ENCODE results near the gene LRMDA. TPM values are rescaled to one million over a fixed set of nuclear protein-coding genes. Genes with fewer than 3 reads are reported as not detected.

Gene LRMDA
- total and polyA plus RNA-seq, 4 experiments from 2014 or later = not detected

- Mint-ChIP-seq H3K27me3 (peaks cover 2 to 5% of the 10 kb centered on the region in 2 donors), H3K27ac (no peak overlapping the region), H3K36me3 (no peaks in the 10 kb centered on the region), H3K4me1 (no peaks in the 10 kb centered on the region), H3K9me3 (peaks cover 0 to 4% (median 2%) of the 10 kb centered on the region in 8 donors), H3K4me3 (no peak overlapping the region)
- ChIA-PET CTCF (ENCODE audit: partially characterized antibody) (no interaction called here), POLR2A (ENCODE audit: partially characterized antibody) (no interaction called here)
- Histone ChIP-seq H3K36me3 (ENCODE audit: insufficient read depth, low read length) (no peaks in the 10 kb centered on the region), H3K4me1 (ENCODE audit: insufficient read depth, low read length) (no peaks in the 10 kb centered on the region), H3K27me3 (ENCODE audit: insufficient read depth, low read length) (no peaks in the 10 kb centered on the region), H3K4me3 (ENCODE audit: low read length in 2 of 2) (no peak overlapping the region), H3K27ac (ENCODE audit: low read depth, low read length) (no peak overlapping the region), H3K9me3 (ENCODE audit: control insufficient read depth in 1 of 2, low read length in 2 of 2) (no peaks in the 10 kb centered on the region)
- intact Hi-C loops (cut with micrococcal nuclease) = loop anchor here (5.0 kb wide), 1 partner anchor 636 kb away; the partner anchor contains the start of gene ZNF503
- no peak for DNase-seq
Measured at GRCh38 chr10:76038696-76039095, 607.3 kb downstream of the LRMDA start.

- Histone ChIP-seq H3K4me3 (ENCODE audit: low read length in 2 of 2) (no peak overlapping the region), H3K27ac (ENCODE audit: low read depth, low read length) (no peak overlapping the region), H3K27me3 (ENCODE audit: insufficient read depth, low read length) (no peaks in the 10 kb centered on the region), H3K36me3 (ENCODE audit: insufficient read depth, low read length) (no peaks in the 10 kb centered on the region), H3K9me3 (ENCODE audit: control insufficient read depth in 1 of 2, low read length in 2 of 2) (no peaks in the 10 kb centered on the region), H3K4me1 (ENCODE audit: insufficient read depth, low read length) (no peaks in the 10 kb centered on the region)
- peaks cover 0 to 4% (median 2%) of the 10 kb centered on the region in 8 donors for H3K9me3 Mint-ChIP-seq
- H3K4me1 Mint-ChIP-seq = no peaks in the 10 kb centered on the region
- no peak for DNase-seq
- no peak overlapping the region for H3K4me3 Mint-ChIP-seq
- H3K27me3 Mint-ChIP-seq = peaks cover 1 to 2% of the 10 kb centered on the region in 2 donors
- POLR2A ChIA-PET (ENCODE audit: partially characterized antibody) = no interaction called here
- H3K27ac Mint-ChIP-seq = no peak overlapping the region
- CTCF ChIA-PET (ENCODE audit: partially characterized antibody) = no interaction called here
- intact Hi-C loops (cut with micrococcal nuclease) = no loop called here
- H3K36me3 Mint-ChIP-seq = no peaks in the 10 kb centered on the region
Measured at GRCh38 chr10:76040107-76040829, 608.8 kb downstream of the LRMDA start.

- no peak for DNase-seq
- H3K27ac ChIP-seq (ENCODE audit: low read depth, low read length) = no peak overlapping the region
- Mint-ChIP-seq H3K9me3 (peaks cover 0 to 4% (median 2%) of the 10 kb centered on the region in 8 donors), H3K27me3 (peaks cover 0 to 2% of the 10 kb centered on the region in 2 donors), H3K4me1 (no peaks in the 10 kb centered on the region), H3K4me3 (no peak overlapping the region), H3K27ac (no peak overlapping the region), H3K36me3 (no peaks in the 10 kb centered on the region)
- no peaks in the 10 kb centered on the region for H3K9me3 ChIP-seq (ENCODE audit: control insufficient read depth in 1 of 2, low read length in 2 of 2)
- H3K27me3 ChIP-seq (ENCODE audit: insufficient read depth, low read length) = no peaks in the 10 kb centered on the region
- no peak overlapping the region for H3K4me3 ChIP-seq (ENCODE audit: low read length in 2 of 2)
- CTCF ChIA-PET (ENCODE audit: partially characterized antibody) = no interaction called here
- POLR2A ChIA-PET (ENCODE audit: partially characterized antibody) = no interaction called here
- intact Hi-C loops (cut with micrococcal nuclease) = no loop called here
- no peaks in the 10 kb centered on the region for H3K4me1 ChIP-seq (ENCODE audit: insufficient read depth, low read length)
- no peaks in the 10 kb centered on the region for H3K36me3 ChIP-seq (ENCODE audit: insufficient read depth, low read length)
Measured at GRCh38 chr10:76040830-76041220, 609.4 kb downstream of the LRMDA start.

- peaks cover 0 to 2% of the 10 kb centered on the region in 2 donors for H3K27me3 Mint-ChIP-seq
- no peak for DNase-seq
Measured at GRCh38 chr10:76041551-76041950, 610.1 kb downstream of the LRMDA start.

GRCh38 chr10:76043261-76043660 lies 611.8 kb downstream of the LRMDA start:
- no peaks in the 10 kb centered on the region for H3K36me3 ChIP-seq (ENCODE audit: insufficient read depth, low read length)
- ChIA-PET POLR2A (ENCODE audit: partially characterized antibody) (no interaction called here), CTCF (ENCODE audit: partially characterized antibody) (interaction anchor here (0.6 kb wide), 1 partner anchor 129 kb away, joined by 3 read pairs; no protein-coding TSS in a partner anchor)
- no peak overlapping the region for H3K4me3 ChIP-seq (ENCODE audit: low read length in 2 of 2)
- H3K27ac ChIP-seq (ENCODE audit: low read depth, low read length) = no peak overlapping the region
- Mint-ChIP-seq H3K27ac (no peak overlapping the region), H3K4me3 (no peak overlapping the region), H3K4me1 (no peaks in the 10 kb centered on the region), H3K36me3 (no peaks in the 10 kb centered on the region), H3K9me3 (peaks cover 0 to 6% (median 2%) of the 10 kb centered on the region in 8 donors), H3K27me3 (peaks cover 0 to 2% of the 10 kb centered on the region in 2 donors)
- DNase-seq = no peak
- intact Hi-C loops (cut with micrococcal nuclease) = no loop called here
- no peaks in the 10 kb centered on the region for H3K27me3 ChIP-seq (ENCODE audit: insufficient read depth, low read length)
- no peaks in the 10 kb centered on the region for H3K4me1 ChIP-seq (ENCODE audit: insufficient read depth, low read length)
- no peaks in the 10 kb centered on the region for H3K9me3 ChIP-seq (ENCODE audit: control insufficient read depth in 1 of 2, low read length in 2 of 2)

More at GRCh38 chr10:76041551-76041950, 610.1 kb downstream of the LRMDA start:
- no peaks in the 10 kb centered on the region for H3K4me1 Mint-ChIP-seq
- Histone ChIP-seq H3K27me3 (ENCODE audit: insufficient read depth, low read length) (no peaks in the 10 kb centered on the region), H3K4me3 (ENCODE audit: low read length in 2 of 2) (no peak overlapping the region), H3K4me1 (ENCODE audit: insufficient read depth, low read length) (no peaks in the 10 kb centered on the region), H3K27ac (ENCODE audit: low read depth, low read length) (no peak overlapping the region), H3K36me3 (ENCODE audit: insufficient read depth, low read length) (no peaks in the 10 kb centered on the region), H3K9me3 (ENCODE audit: control insufficient read depth in 1 of 2, low read length in 2 of 2) (no peaks in the 10 kb centered on the region)
- no peak overlapping the region for H3K27ac Mint-ChIP-seq
- CTCF ChIA-PET (ENCODE audit: partially characterized antibody) = no interaction called here
- no peak overlapping the region for H3K4me3 Mint-ChIP-seq
- peaks cover 0 to 4% (median 2%) of the 10 kb centered on the region in 8 donors for H3K9me3 Mint-ChIP-seq
- intact Hi-C loops (cut with micrococcal nuclease) = no loop called here
- POLR2A ChIA-PET (ENCODE audit: partially characterized antibody) = no interaction called here
- no peaks in the 10 kb centered on the region for H3K36me3 Mint-ChIP-seq

- Histone ChIP-seq H3K4me1 (ENCODE audit: insufficient read depth, low read length) (no peaks in the 10 kb centered on the region), H3K4me3 (ENCODE audit: low read length in 2 of 2) (no peak overlapping the region), H3K9me3 (ENCODE audit: control insufficient read depth in 1 of 2, low read length in 2 of 2) (no peaks in the 10 kb centered on the region), H3K27me3 (ENCODE audit: insufficient read depth, low read length) (no peaks in the 10 kb centered on the region), H3K36me3 (ENCODE audit: insufficient read depth, low read length) (no peaks in the 10 kb centered on the region), H3K27ac (ENCODE audit: low read depth, low read length) (no peak overlapping the region)
- ChIA-PET POLR2A (ENCODE audit: partially characterized antibody) (no interaction called here), CTCF (ENCODE audit: partially characterized antibody) (no interaction called here)
- no peak overlapping the region for H3K4me3 Mint-ChIP-seq
- H3K27ac Mint-ChIP-seq = no peak overlapping the region
- peaks cover 0 to 2% of the 10 kb centered on the region in 2 donors for H3K27me3 Mint-ChIP-seq
- H3K36me3 Mint-ChIP-seq = no peaks in the 10 kb centered on the region
- no peak for DNase-seq
- no peaks in the 10 kb centered on the region for H3K4me1 Mint-ChIP-seq
- intact Hi-C loops (cut with micrococcal nuclease) = no loop called here
- peaks cover 0 to 6% (median under 1%) of the 10 kb centered on the region in 8 donors for H3K9me3 Mint-ChIP-seq
Measured at GRCh38 chr10:76044751-76045150, 613.3 kb downstream of the LRMDA start.

GRCh38 chr10:76045174-76045573 lies 613.8 kb downstream of the LRMDA start:
- no peaks in the 10 kb centered on the region for H3K36me3 Mint-ChIP-seq
- H3K9me3 Mint-ChIP-seq = peaks cover 0 to 6% (median 0%) of the 10 kb centered on the region in 8 donors
- H3K4me1 Mint-ChIP-seq = no peaks in the 10 kb centered on the region
- H3K4me3 Mint-ChIP-seq = no peak overlapping the region
- Histone ChIP-seq H3K4me3 (ENCODE audit: low read length in 2 of 2) (no peak overlapping the region), H3K36me3 (ENCODE audit: insufficient read depth, low read length) (no peaks in the 10 kb centered on the region), H3K27me3 (ENCODE audit: insufficient read depth, low read length) (no peaks in the 10 kb centered on the region), H3K4me1 (ENCODE audit: insufficient read depth, low read length) (no peaks in the 10 kb centered on the region), H3K27ac (ENCODE audit: low read depth, low read length) (no peak overlapping the region), H3K9me3 (ENCODE audit: control insufficient read depth in 1 of 2, low read length in 2 of 2) (no peaks in the 10 kb centered on the region)
- ChIA-PET POLR2A (ENCODE audit: partially characterized antibody) (no interaction called here), CTCF (ENCODE audit: partially characterized antibody) (no interaction called here)
- H3K27ac Mint-ChIP-seq = no peak overlapping the region
- no peak for DNase-seq
- H3K27me3 Mint-ChIP-seq = peaks cover 0 to 2% of the 10 kb centered on the region in 2 donors
- intact Hi-C loops (cut with micrococcal nuclease) = no loop called here
